Stimulated activated CD4-positive, alpha-beta T cell treated with anti-CD3 and anti-CD28 coated beads, TNF-alpha, amount 100 ng/mL, for 1 hour (primary cell): ENCODE data around the gene PERM1.
A peak's percentile ranks its signal among the peaks of the same experiment; 100 is the strongest.
"Not testable (repeated sequence)": the region's sequence is repeated elsewhere in the genome, so short reads cannot be mapped to it uniquely, and the experiment has no call there.

Source experiments
- DNase-seq, 3 donors: peaks; one replicate each; pipeline ENCODE4 v3.0.0-alpha.2; 2020; ENCODE audit warnings: low read depth in 3 of 3, low spot score in 1 of 3

The PERM1 gene

DNA sequence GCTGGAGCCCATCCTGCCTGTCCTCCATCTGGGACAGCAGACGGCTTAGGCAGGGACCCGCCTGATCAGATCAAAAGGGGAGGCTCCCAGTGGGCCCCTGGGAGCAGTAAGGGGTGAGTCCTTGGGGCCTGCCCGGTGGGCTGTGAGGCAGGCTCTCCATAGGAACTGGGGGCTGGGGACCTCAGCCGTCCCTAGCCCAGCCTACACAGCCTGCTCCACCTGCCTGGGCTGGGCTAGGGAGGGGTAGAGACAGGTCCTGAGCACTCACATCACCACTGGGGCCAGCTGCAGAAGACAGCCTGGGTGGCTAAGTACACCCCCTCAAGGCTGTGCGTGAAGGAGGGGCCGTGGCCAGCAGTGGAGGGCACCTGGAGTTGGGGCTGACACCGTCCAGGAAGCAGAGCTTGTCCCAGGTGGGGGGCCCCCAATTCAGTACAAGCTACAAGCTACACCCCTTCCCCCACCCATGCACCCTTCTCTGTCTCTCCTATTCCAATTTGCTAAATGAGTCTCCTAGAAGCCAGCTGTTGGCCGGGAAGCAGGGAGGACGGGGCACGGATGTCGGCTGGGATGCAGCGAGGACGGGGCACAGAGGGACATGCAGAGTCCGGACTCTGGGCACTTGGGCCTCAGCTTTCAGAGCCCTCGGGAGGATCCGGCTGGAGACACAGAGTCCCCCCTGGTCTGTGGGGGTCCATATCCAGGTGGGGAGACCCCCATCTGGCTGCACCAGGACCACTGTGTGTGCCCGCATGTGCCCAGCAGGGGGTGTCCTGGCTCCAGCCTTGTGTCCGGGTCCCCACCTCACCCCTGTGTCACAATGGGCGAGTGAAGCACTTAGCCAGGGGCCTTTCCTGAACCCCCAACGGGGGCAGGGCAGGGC, 33.1 kb upstream of the PERM1 start:
- DNase-seq: no peak

DNA sequence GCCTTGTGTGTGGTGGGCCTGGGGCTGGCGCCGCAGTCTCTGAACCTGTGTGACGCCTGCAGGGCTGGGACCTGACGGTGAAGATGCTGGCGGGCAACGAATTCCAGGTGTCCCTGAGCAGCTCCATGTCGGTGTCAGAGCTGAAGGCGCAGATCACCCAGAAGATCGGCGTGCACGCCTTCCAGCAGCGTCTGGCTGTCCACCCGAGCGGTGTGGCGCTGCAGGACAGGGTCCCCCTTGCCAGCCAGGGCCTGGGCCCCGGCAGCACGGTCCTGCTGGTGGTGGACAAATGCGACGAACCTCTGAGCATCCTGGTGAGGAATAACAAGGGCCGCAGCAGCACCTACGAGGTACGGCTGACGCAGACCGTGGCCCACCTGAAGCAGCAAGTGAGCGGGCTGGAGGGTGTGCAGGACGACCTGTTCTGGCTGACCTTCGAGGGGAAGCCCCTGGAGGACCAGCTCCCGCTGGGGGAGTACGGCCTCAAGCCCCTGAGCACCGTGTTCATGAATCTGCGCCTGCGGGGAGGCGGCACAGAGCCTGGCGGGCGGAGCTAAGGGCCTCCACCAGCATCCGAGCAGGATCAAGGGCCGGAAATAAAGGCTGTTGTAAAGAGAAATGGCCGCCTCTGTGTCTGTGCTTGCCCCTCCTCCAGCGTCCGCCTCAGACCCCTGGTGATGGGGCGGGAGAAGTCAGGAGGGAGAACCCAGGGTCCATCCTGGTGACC, 32.2 kb upstream of the PERM1 start:
- DNase-seq: no peak

DNA sequence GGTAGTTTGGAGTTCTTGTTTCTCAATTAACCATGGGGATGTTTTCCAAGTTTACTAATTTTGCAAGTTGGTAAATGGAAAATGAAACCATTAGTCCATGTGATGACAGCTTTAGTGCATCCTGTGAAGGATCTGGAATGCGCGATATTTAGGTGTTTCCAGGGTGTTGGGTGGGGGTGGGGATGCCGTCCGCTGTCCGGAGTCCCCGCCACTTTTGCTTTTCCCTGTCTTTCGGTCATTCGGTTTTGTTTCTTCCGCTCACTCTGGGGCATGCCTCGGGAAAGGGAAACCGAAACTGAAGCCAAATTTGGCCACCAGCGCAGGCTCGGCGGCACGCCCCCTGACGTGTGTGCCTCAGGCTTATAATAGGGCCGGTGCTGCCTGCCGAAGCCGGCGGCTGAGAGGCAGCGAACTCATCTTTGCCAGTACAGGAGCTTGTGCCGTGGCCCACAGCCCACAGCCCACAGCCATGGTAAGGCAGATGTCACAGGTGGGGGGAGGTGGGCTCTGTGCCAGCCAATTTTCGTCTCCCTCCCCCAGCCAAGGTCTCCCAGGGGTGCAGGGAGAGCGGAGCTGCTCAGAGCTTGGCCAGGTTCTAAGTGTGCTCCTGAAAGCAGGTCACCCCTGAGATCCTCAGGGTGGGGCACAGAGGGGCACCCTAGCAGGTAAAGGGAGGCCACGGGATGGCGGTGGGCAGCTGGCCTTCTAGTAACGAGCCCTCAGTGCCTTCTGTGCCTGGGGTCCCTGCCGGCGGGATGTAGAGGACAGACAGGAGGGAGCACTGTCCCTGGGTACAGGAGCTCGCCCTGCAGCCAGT, 31.4 kb upstream of the PERM1 start, which contains the start of gene ISG15:
ISG15 (plus strand) TSS at position 393 of the 817 bp plus-strand sequence; CDS start at position 470, 77 bp downstream.
- peak; percentile 61 to 74 (median 64) for DNase-seq

DNA sequence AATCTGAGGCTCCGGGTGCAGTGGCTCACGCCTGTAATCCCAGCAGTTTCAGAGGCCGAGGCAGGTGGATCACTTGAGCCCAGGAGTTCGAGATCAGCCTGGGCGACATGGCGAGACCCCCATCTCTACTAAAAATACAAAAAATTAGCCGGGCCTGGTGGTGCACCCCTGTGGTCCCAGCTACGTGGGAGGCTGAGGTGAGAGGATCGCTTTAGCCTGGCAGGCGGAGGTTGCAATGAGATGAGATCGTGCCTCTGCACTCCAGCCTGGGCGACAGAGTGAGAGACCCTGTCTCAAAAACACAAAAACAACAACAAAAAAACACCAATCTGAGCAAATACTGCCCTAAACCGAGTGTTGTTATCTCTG, 30.8 kb upstream of the PERM1 start:
- not testable (repeated sequence) for DNase-seq

DNA sequence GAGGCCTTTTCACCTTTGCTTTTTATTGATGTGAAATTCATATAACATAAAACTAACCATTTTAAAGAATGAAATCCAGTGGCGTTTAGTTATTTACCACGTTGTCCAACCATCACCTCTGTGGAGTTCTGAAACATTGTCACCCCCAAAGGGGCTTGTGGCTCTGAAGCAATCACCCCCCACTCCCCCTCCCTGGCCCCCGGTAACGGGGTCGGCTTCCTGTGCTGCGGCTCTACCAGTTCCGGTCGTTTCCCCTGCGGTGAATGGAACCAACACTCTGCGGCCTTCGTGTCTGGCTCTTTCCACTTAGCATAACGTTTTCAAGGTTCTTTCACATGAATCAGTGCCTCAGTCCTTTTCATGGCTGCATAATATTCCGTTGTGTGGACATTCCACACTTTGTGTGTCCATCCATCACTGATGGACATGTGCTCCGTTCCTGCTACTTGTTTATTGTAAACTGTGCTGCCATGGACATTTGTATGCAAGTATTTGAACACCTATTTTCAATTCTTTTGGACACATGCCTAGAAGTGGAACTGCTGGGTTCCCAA, 29.6 kb upstream of the PERM1 start:
- no peak for DNase-seq

DNA sequence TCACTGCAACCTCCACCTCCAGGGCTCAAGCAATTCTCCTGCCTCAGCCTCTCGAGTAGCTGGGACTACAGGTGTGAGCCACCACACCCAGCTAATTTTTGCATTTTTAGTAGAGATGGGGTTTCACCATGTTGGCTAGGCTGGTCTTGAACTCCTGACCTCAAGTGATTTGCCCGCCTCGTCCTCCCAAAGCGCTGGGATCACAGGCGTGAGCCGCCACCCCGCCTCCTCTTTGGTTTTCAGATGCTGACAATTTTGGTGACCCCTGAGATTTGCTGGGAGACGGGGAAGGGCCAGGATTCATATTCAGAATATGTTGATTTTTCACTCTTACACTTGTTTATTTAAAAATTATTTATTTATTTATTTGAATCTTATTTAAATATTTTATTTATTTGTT, 28.2 kb upstream of the PERM1 start:
- DNase-seq: not testable (repeated sequence)

GRCh38 chr1:1006305-1007159, 24.6 kb upstream of the PERM1 start:
- DNase-seq: no peak

DNA sequence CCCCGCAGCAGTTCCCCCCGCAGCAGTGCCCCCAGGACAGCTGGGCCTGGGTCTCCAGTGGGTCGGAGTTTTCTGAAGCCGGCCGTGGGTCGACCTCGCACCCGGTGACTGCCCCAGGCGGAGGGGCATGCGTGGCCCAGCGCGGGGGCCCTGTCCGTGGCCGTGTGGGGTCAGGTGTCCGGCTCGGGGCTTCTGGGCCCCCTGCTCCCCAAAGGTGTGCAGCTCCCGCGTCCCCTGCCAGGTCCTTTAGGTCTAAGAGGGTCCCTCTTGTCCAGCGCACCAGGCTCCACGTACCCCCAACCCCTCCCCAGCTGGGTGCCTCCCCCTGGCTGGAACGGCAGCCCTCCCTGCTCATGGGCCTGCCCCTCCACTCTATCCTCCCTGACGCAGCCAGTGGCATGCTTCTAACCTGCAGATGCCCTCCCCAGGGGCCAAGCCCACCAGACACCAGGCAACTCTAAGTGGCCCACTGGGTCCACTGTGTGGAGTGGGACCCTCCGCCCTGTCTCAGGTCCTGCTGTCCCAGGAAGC, 23.9 kb upstream of the PERM1 start:
- no peak for DNase-seq

DNA sequence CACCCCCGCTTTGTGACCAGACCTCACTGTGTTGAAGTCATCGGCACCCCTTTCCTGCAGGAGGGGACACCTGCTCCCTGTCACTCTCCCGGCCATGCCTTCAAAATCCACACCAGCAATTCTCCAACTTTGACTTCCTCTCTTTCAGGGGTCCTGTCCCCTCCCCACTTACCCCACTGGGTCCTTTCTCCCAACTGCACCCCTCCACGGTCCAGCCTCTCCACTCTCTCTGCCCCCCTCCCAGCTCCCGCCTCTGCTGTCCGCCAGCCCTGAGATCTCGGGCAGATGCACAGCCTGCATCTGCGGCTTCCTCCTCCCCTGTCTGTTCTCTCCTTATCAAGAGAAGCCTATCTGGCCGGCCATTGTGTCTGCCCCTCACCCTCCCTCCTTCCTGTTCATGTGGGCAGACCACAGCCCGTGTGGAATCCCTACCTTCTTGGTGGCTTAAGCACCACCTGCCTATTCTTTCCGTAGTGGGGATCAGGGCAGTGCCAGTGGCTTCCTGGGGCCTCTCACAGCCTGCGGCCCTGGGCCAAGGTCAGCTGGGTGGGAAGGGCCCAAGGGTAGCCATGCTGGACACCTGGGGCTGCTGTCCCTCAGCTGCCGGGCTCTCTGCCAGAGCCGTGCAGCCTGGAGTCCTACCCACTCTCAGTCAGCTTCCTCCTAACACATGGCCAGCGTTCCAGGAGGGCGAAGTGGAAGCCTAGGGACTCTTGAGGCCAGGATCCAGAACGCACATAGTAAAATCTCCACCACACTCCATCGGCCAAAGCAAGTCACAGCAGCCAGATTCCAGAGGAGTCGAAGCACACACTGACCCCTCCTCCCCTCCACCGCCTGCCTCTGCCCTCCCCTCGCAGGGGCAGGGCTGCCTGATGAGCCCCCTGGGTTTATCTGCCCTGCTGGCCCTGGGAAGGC, 23.1 kb upstream of the PERM1 start:
- DNase-seq: no peak

- no peak for DNase-seq
These were observed 22.5 kb upstream of the PERM1 start for GRCh38 chr1:1004420-1004779.

GRCh38 chr1:1003618-1004419, 21.9 kb upstream of the PERM1 start:
- DNase-seq: no peak

GRCh38 chr1:1001057-1001783, 19.3 kb upstream of the PERM1 start:
- DNase-seq: no peak

- peak in 1 of 3 donors; percentile 58 for DNase-seq
These were observed 18.6 kb upstream of the PERM1 start for GRCh38 chr1:1000357-1001056.

- DNase-seq: peak in 1 of 3 donors; percentile 52
These were observed 17.9 kb upstream of the PERM1 start, which contains the start of gene HES4 for GRCh38 chr1:999725-1000356. TSS of gene HES4 (minus strand) at chr1:1000097. CDS start at chr1:999973, 124 bp downstream.

- DNase-seq: no peak
These were observed 17.3 kb upstream of the PERM1 start for GRCh38 chr1:998995-999724.

GRCh38 chr1:998745-998994, 16.8 kb upstream of the PERM1 start:
- no peak for DNase-seq
